ENCODE measurements around the gene MAP3K21. TPM values are rescaled to one million over a fixed set of nuclear protein-coding genes. Genes with fewer than 3 reads are reported as not detected.

Gene MAP3K21
- polyA plus RNA-seq, 1 donor = 36.6 TPM

GRCh38 chr1:233357595-233358397 is 30.3 kb downstream of the MAP3K21 start:
- DNase-seq = no peak

- peak; percentile 59 for DNase-seq
These were observed 31.9 kb downstream of the MAP3K21 start for GRCh38 chr1:233359431-233359830.

DNA sequence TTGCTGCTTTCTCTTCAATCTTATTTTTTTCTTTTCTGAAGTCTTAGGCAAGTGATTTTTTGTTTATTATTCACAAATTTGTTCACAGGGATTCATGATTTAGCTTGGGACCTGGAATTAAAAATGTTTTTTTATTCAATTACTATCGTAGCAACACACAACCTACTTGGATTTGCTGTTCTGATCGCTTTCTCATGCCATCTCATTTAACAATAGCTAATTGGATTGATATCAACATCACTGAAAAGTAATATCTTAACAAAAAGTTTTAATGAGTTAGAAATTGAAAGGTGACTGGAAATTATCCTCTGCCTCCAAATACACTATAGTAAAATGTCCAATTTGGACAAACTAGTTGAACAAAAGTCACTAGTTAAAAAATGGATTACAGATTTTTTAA is 32.4 kb downstream of the MAP3K21 start:
- DNase-seq = no peak

GRCh38 chr1:233360525-233361102 is 33.1 kb downstream of the MAP3K21 start:
- no peak for DNase-seq

DNA sequence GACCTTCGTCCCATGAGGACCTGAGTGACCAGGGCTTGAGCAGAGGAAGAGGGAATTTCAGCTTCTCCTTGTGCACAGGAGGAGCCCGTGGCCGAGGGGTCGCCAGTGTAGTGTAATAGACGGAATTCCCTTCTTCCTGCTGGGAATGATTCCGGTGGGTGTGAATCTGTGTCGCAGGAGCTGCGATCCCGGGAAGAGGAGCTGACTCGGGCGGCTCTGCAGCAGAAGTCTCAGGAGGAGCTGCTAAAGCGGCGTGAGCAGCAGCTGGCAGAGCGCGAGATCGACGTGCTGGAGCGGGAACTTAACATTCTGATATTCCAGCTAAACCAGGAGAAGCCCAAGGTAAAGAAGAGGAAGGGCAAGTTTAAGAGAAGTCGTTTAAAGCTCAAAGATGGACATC is 34.4 kb downstream of the MAP3K21 start:
- no peak for DNase-seq

DNA sequence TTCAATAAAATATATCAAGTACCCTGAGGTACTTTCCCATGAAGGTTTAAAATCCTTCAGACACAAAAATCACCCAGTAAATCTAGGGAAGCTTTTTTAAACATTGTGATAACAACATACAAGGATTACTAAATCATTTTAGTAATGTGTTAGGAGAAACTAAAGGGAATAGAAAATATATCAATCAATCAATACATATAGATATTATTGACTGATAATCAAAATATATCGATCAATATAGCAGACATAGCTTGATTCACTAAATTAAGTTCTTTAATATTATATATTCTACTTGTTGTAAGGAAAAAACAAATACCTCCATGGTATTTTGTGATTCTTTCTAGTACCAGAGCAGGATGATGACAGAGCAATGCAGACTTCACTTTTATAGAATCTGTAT is 35.2 kb downstream of the MAP3K21 start:
- no peak for DNase-seq

GRCh38 chr1:233364026-233364425 is 36.5 kb downstream of the MAP3K21 start:
- no peak for DNase-seq

GRCh38 chr1:233364695-233365539 is 37.4 kb downstream of the MAP3K21 start:
- DNase-seq = no peak

DNA sequence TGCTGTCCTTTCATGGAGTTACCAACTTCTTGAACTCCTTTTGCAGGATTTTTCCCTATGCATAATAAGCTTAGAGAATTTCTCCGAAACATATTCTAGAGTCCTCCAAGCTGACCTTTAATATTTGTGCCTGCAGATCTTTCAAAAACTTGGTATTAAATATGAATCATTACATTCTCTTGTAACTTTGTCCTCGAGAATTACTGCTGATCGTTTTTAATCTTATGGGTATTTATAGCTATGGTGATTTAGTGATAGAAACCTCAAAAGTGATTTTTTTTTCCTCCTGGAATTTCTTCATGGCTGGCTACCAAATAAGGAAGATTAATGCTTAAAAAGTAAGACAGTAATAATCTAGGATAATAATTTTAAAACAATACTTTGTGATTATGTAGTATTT is 39.1 kb downstream of the MAP3K21 start:
- no peak for DNase-seq

DNA sequence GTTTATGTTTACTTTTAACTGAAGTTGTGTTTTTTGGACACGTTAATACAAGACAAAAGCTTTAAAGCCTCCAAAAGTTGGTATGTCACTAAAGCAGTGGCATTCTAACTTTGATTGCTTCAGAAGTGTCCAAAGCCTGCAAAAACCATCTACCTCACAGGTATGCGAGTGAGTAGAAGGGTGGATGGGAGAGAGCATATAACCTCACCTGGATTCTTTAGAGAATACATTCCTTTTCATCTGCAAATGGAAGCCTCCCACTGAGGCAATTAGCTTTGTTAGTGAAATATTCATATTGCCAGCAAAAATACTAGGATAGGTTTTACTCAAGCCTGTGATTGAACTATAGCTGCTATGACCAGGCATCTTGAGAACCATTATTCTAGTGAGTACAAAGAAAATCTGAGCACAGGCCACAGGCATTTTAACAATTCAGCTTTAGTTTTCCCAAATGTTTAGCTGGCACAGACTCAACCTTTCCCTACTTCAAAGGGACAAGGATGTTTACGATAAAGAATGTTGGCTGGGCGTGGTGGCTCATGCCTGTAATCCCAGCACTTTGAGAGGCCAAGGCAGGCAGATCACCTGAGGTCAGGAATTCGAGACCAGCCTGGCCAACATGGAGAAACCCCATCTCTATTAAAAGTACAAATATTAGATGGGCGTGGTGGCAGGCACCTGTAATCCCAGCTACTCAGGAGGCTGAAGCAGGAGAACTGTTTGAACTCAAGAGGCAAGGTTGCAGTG is 39.7 kb downstream of the MAP3K21 start:
- no peak for DNase-seq

DNA sequence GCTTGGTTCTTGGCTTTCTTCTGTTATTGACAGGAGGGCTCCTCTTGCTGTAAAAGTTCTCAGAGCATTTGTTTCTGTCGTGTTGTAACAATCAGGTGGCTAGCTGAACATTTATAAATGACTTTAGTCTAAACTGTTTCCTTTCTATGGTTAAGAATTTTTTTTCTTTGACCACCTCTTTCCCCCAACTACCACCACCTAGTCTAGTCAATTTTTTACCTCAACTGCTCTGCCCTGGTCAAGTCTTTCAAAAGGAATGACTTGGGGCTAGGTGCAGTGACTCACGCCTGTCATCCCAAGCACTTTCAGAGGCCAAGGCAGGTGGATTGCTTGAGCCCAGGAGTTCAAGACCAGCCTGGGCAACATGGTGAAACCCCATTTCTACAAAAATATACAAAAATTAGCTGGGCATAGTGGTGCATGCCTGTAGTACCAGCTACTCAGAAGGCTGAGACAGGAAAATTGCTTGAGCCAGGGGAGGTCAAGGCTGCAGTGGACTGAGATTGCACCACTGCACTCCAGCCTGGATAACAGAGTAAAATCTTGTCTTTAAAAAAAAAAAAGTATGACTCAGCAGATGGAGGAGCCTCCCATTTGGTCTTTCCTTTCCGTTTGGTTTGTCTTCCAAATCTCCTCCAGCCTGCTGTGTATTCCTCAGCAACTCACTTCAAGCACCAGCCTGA is 40.7 kb downstream of the MAP3K21 start:
- no peak for DNase-seq

DNA sequence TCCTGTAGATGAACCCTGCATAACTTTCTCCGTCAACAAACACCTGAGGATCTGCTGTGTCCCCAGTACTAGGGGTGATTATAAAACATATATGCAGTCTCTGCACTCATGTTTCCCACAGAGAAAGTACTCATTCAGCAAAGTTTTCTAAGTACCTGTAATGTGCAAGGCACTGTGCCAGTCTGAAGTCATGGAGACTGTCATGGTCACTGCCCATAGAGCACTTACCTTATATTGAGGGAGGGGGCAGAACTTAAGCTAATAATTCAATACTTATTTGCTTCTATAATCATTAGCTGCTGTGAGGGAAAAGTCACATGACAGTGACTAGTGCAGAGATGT is 41.2 kb downstream of the MAP3K21 start:
- no peak for DNase-seq

DNA sequence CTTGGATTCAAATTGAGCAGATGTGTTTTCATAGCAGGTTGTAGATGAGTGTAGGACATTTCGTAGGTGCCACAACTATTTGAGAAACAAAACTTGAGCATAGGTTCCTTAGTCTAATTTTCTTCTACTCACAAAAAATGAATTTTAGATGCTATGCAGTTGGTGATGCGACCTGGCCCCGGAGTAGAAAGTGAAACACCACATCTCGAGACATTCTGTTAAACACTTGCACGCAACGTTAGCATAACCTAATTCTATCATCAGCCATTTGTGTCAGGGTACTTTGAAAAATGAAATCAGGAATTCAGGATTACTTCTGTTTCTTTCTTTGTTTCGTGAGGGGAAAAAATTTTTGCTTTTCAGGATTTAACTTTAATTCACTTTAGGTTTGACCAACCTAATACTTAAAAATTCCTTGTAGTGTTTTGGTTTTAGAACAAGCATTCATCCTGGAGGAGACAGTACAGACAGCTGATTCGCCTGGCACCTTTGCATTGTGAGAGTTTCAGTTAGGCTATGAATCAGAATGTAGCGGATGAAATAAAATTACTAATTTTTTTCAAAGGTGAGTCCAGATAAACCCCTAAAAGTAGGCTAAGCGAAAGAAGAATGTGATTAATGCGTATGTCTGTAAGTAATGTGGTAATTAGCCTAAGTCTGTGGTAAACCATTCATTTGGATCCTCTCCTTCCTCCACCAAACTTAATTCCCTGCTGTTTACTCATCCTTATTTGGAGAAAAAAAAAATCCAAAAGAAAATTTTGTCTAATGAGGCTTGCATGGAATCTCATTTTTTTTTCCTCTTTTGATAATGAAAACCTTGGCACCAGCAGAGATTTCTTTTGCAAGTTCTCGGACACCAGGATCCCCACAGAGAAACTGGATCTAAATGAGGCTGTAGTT is 44.9 kb downstream of the MAP3K21 start:
- no peak for DNase-seq

GRCh38 chr1:233373226-233373625 is 45.7 kb downstream of the MAP3K21 start:
- DNase-seq = no peak

DNA sequence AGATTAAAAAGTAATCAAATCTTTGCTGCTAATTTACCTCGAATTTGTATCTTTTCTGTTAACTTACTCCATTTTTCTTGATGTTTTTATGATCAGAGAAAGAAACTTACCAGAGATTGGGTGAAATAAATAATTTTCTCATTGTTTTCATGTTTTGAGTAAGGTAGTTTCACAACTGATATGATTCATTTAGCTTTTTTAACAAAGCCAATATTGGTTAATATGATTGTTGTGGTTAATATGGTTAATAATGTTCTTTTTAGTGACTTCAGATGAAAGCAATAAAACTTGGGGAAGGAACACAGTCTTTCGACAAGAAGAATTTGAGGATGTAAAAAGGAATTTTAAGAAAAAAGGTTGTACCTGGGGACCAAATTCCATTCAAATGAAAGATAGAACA is 48.1 kb downstream of the MAP3K21 start:
- DNase-seq = no peak

- no peak for DNase-seq
These were observed 49.0 kb downstream of the MAP3K21 start for GRCh38 chr1:233376382-233377110.

GRCh38 chr1:233379869-233380438 is 52.4 kb downstream of the MAP3K21 start:
- no peak for DNase-seq

GRCh38 chr1:233381806-233382205 is 54.3 kb downstream of the MAP3K21 start:
- DNase-seq = no peak

- no peak for DNase-seq
These were observed 56.5 kb downstream of the MAP3K21 start for GRCh38 chr1:233383984-233384383.

DNA sequence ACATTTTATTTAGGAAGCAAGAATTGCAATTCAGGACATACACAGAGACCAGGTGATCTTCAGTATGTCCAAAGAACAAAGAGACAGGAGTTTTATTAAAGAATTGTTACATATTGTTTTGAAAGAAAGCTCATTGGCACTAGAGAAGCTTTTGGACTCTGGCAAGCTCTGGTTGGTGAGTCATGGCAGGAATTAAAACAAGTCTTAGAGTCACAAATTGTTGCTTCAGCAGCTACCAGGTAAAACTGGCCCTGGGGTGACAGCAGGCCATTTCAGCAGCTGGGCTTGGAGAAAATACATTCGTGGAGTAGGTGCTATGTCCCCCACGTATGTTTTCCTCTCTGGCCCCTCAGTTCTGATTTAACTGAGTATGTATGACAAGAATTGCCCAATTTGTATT is 58.8 kb downstream of the MAP3K21 start:
- DNase-seq = no peak

Measured in left kidney (tissue), 2 donors.